ENCODE measurements around the gene SH3D21.

The SH3D21 gene

DNA sequence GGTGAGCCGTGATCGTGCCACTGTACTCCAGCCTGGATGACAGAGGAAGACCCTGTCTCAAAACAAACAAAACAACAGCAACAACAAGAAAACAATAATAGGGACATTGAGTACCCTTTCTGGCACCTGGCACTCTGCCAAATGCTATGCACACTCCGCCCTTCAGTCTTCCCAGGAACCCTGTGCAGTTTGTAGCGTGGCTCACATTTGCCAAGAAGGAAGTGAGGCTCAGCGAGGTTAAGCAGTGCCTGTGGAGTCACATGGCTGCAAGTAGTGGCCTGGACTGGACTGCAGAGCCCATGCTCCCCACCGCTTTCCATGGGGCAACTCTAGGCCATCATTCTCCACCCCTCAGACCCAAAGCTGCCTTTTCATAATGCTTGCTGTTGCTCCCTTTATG is 22.5 kb downstream of the SH3D21 start:
- DNase-seq (ENCODE audit: extremely low read depth in 1 of 2, low read depth in 1 of 2): no peak

DNA sequence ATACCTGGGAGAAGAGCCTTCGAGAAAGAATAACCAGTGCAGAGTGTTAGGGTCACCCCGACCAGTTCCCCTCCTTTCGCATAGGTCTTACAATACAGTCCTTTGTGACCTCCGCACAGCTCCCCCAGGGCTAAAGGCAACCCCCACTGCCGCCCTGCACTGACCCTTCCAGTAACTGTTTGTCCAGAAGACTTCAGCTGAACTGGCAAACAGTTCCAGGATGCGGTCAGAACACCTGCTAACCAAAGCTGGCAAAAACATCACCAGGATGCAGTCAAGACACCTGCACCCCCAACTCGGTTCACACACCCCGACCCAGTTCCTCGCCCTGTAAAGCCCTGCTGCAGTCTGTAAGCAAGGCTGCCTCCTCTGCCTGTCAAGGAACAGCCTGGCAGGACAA is 23.6 kb downstream of the SH3D21 start:
- no peak for DNase-seq (ENCODE audit: extremely low read depth in 1 of 2, low read depth in 1 of 2)

DNA sequence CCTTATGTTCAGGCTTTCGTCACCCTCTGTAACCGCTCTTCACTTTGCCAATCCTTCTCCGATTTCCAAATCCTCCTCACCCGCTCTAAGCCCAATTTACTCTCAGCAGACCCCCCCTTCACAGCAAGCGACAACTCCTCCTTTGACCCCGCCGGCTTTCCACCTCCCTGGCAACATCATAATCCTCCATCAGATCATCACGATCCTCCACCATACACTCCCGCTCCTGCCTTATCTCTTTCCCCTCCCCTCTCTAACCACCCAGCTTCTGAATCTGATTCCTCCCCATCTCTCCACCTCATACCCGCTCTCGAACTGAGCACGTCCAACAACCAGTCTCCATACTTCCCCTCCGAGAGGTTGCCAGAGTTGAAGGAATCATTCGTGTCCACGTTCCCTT is 24.8 kb downstream of the SH3D21 start:
- no peak for DNase-seq (ENCODE audit: extremely low read depth in 1 of 2, low read depth in 1 of 2)

DNA sequence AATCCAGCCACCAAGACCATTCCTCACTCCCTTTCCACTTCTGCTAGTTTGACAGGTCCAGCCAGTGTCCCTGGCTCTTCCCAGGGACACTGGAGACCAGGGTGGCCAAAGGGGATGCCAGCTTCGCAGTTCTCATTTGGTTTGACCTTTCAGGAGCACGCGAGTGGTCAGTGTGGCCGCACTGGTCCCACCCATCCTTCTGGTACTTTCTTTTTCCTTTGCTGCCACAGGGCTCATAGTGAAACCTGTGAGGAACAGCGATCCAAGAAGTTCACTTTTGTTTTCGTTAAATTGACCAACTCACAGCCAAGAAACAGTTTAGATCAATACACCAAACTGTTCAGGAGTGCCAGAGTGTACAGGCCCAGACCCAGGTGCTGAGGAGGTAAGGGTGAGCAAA is 31.7 kb downstream of the SH3D21 start:
- DNase-seq (ENCODE audit: extremely low read depth in 1 of 2, low read depth in 1 of 2): no peak

DNA sequence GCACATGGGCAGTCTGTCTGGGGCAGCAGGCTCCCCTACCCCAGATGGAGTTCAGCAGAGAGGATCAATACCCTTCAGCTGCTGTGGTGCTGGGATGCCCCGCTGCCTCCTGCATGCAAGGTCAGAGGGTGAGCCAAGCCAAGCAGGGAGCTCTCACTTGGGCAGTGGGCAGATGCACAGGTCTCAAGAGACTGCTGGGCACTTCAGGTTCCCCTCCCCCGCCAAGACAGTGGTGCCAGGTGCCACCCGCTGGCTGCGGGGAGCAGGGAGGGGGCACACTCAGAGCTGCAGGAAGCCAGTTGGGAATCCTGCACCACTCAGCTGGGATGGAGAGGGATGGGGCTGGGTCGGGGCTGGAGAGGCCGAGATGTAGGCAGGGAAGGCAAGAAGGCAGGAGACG is 33.0 kb downstream of the SH3D21 start:
- no peak for DNase-seq (ENCODE audit: extremely low read depth in 1 of 2, low read depth in 1 of 2)

DNA sequence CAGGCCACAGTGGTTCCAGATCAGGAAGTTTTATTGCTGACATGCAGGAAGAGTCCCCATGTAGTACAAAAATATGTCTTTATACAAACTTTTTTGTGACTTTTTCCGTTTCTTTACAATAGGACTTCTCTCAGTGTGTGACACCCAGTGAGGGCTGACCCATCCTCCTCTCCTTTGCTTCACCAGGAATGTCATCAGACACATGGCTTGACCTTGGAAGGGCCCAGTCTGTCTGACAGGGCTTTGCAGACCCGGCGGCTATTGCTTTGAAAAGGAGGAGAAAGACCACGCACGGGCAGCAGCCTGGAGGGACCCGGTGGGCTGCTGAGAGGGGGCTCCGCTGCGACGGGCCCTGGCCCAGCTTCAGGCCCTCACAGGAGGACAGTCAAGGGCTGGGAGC is 33.4 kb downstream of the SH3D21 start:
- no peak for DNase-seq (ENCODE audit: extremely low read depth in 1 of 2, low read depth in 1 of 2)

DNA sequence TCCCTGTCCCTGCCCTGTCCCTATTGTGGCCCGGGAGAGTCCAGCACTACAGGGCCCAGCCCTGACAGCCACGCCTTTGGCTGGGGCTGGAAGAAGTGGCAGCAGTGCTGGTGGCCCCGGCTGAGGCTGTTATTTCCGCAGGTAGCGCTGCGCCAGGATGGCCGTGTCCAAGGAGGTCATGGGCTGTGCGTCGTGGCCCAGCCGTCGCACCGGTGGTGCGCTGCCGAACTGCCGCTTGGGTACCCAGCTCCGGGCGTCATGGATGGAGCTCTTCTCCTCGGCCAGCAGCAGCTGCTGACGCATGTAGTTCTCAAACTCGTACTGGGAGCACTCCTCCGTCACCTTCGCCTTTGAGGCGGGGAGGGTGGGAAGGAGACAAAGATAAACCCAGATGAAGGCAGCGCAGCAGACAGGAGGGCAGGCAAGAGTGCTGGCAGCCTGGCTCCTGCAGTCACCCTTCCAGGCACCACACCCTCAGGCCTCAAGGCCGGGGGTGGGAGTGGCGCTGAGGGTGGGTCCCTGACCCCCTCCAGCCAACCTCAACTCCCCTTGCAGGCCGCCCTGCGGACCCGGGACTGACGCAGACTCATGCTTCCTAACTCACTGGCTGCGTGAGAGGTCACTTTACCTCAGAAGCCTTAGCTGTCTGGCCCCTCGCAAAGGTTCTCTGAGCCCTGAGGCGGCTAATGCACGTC is 35.6 kb downstream of the SH3D21 start:
- DNase-seq (ENCODE audit: extremely low read depth in 1 of 2, low read depth in 1 of 2): no peak

DNA sequence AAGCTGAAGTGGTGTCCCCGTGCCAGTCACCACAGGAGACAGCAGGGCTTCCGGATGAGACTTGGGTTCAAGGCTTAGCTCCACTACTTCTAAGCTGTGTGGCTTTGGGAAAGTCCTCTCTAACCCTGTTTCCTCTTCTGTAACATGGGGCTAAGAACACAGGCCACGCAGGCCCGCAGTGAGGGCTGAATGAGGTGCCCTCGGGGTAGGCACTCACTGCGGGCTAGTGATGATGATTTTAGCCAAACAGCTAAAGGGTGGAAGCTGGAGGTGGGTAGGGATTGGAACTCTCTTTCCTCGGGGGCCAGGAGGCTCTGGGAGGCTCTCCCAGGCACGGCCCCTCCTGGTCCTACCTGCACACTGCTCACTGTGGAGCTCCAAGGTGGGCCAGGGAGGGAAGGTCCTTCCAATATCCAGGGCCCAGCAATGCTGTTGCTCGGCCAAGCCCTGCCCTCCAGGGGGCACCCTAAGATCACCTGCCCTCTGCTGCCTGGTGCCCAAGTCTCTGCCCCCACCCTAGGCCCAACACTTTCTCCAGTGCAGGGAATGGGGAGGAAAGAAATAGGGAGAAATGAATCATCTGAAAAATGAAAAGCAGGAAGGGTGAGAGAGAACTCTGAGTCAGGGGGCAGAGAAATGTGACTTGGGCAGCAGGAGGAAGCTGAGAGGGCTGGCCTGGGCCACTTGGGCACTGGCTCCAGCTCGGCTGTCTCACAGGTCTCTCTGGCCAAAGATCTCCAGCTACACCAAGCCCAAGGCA is 36.4 kb downstream of the SH3D21 start:
- peak in 1 of 2 donors; percentile 45 for DNase-seq (ENCODE audit: extremely low read depth in 1 of 2, low read depth in 1 of 2)

DNA sequence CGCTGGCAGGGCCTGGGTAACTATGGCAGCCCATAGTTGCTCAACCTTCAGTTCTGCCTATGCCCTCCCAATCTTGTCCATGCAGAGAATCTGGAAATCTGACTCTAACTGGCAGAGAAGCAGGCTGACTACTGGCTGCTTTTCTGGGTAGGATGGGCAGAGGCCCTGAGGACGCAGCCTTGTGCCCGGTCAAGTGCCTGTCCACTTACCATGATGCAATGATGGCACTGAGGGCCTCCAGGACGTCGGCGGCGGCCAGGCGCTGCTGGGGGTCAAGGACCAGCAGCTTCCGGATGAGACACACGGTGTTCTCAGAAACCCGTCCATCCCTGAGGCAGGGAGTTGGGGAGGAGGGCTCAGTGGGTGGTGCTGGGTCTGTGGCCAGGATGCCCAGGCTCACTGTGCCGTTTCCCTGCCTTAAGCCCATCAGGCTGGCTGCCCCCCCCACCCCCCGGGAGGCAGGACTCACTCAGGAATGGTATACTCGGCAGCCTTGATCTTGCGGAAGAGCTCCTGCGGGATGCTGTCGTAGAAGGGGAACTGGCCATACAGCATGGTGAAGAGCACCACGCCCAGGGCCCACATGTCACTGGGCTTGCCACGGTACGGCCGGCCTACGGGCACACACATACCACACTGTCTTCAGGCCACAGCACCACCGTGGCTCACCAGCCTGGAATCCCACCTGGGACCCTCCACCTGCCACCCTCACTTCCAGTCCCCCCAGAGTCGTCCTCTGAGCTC is 37.7 kb downstream of the SH3D21 start:
- no peak for DNase-seq (ENCODE audit: extremely low read depth in 1 of 2, low read depth in 1 of 2)

DNA sequence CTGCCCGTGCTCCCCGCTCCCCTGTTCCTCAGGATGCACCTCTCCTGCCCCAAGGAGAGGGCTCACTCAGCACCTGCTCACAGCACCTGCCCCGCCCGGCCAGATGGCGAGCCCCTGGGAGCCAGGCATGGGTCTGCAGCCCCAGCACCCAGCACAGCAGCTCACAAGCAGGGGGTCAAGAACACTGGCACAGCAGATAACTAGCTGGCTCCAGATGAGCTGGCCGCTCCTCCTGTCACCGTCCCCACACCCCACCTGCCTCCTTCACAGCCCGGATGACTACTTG is 38.2 kb downstream of the SH3D21 start:
- DNase-seq (ENCODE audit: extremely low read depth in 1 of 2, low read depth in 1 of 2): no peak

DNA sequence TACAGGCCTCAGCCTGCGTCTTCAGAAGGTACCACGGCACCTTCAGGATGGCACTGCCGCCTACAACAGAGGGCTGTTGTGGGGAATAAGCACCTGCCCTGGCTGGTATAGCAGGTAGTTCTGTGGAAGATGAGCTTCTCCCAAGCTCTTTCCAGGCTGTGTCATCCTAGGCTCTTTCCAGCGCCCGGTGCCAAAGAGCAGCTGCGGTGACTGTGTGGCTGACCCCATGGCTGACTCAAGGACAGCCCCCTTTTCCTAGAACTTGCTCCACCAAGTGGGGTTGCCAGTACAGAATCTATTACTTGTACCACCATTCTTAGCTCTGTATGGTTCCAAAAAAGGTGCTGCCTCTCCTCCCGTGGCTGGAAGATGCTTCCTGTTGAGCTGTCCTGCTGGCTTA is 39.2 kb downstream of the SH3D21 start:
- DNase-seq (ENCODE audit: extremely low read depth in 1 of 2, low read depth in 1 of 2): no peak

DNA sequence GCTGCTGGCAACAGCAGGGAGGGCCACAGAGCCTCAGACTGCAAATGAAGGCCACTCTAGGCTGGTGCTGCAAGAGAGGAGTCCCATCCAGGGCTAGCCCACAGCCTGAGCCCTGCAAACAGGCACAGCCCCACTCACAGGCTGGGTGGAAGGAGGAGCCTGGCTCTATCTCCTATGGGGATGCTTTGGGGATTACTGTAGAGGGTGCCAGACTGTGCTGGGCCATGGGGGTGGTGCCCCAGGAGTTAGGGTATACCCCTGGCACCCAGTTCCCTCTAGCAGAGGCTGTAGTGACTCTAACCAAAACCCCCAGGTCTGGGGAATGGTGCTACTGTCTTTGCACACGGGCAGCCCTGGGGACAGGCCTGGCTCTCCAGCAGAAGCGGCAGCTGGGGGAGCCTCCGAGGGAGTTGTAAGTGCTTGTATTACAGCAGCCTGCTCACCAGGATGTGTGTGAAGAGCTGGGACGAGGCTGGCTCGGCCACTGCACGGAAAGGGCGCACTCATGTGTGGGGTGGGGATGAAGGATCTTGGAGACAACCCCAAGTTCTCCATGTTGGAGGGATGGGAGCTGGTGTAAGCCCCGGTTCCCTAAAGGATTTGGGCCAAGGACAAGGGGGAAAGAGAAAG is 40.7 kb downstream of the SH3D21 start:
- DNase-seq (ENCODE audit: extremely low read depth in 1 of 2, low read depth in 1 of 2): no peak

DNA sequence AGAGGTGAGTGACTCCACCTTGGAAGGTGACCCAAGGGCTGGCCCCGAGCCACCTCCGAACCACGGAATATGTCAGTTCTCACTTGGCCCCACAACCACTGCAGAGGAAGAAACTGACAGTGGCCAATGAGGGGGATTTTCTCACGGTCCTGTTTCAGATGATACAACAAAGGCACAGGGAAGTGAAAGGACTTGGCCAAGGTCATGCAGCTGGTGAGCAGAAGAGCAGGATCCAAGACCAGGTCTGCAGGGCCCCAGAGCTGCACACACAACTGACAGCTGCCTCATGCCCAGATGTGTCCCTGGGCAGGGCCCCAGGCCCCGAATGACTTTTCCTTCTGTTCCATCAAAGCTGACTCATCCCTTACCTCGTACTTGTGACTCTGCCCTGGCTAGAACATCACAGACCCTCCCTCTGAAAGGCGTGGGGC is 43.1 kb downstream of the SH3D21 start:
- no peak for DNase-seq (ENCODE audit: extremely low read depth in 1 of 2, low read depth in 1 of 2)

DNA sequence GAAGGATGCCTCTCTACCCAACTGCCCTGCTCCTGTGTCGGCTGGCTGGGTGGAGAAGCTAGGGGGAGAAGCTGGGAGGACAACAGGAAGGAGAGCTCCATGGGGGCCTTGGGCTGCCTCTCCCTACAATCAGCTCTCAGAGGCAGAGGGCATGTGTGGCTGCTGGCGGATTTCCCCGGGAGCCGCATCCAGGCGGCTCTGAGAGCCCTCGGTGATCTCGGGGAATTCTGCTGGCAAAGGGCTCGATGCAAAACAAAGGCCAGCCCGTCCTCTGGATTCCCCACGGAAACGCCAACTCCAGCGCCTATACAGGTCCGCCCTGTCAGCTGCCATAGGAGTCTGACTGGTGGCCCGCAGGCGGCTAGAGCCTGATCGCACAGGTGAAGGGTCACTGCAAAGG is 43.7 kb downstream of the SH3D21 start:
- DNase-seq (ENCODE audit: extremely low read depth in 1 of 2, low read depth in 1 of 2): no peak

DNA sequence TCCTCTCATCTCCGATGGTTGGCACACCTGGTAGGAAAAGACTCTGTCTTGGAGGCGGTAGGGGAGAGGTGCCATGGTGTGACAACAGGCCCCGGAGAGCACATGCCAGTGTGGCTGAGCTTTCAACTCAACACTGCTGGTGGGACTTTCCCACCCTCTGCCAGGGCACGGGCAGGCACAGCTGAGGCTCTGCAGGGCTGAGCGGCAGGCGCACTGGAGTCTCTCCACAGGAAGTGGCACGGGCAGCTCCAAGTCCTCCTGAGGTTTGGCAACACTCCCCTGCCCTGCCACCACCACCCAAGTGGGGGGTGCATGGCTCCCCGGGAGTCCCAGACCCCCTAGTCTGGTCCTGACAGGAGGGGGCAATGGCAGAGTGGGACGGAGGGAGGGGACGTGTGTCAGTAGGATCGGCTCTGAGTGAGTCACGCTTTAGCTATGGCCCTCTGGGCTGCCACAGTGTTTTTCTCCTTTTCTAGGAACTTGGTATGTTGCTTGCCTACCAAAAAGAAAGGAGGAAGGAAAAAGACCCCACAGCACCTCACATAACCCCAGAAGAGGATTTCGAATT is 44.6 kb downstream of the SH3D21 start:
- DNase-seq (ENCODE audit: extremely low read depth in 1 of 2, low read depth in 1 of 2): peak in 1 of 2 donors; percentile 17

DNA sequence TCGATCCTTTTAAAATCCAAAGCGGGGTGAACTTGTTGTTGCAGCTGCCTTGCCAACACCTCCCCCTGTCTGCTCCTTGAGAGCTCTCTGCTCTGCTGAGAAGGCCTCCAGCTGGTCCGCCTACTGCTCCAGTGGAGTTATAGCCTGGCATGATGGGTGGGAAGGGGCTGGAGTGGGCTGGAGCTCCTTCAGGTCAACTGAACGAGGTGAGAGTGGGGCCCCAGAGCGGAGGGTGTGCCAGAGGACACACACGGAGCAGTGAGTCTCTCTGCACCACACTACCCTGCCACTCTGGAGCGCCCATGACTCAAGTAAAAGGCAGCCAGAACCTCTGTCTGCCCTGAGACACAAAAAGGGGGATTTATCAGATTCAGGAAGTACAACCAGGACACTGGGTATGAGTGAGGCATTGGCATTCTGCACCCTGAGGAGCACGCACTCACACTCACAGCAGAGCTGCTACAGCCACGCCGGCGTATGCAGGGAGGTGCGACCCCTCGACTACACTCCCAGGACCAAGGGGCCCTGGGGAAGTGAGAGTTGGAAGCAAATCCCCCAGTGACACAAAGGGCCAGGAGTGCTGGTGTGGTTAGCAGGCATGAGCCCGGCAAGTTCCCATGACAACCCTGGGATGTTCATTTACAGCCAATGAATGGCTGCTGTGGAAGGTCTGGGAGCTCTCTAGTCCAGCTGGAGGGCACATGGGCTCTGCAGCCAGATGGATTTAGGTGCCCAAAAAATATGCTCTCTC is 45.2 kb downstream of the SH3D21 start:
- no peak for DNase-seq (ENCODE audit: extremely low read depth in 1 of 2, low read depth in 1 of 2)

DNA sequence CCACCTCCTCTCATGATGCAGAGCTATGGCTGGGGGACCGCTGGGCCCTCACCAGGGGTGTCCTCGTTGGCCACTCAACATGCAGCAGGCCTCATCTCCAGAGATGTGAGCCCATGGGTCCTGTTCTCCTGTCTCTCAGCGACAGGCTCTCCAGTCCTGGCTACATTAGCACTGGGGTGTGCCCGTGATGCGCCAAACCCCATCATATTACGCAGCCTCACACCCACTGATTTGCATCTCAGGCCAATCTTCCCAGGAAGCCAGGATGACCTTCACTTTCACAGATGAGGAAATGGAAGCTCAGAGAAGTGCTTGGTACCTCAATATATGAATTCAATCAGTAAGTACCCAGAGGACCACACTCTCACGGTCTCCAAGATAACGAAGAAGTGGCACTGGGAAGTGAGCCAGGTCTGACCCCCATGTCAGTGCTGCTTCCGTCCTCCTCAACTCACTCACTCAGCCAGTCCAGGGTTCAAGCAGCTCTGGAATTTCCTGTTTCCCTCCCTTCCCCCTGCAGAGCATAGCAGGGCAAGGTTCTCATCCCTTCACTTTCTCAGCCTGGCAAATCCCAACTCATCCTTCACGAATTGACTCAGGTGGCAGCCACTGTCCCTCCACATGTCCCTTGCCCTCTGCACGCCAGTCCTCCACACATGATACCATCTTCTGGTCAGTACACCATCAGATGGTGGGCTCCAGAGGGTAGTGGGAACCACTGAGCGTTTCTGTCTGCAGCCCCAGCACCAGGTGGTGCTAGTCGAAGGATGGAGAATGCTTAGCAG is 46.1 kb downstream of the SH3D21 start:
- no peak for DNase-seq (ENCODE audit: extremely low read depth in 1 of 2, low read depth in 1 of 2)

DNA sequence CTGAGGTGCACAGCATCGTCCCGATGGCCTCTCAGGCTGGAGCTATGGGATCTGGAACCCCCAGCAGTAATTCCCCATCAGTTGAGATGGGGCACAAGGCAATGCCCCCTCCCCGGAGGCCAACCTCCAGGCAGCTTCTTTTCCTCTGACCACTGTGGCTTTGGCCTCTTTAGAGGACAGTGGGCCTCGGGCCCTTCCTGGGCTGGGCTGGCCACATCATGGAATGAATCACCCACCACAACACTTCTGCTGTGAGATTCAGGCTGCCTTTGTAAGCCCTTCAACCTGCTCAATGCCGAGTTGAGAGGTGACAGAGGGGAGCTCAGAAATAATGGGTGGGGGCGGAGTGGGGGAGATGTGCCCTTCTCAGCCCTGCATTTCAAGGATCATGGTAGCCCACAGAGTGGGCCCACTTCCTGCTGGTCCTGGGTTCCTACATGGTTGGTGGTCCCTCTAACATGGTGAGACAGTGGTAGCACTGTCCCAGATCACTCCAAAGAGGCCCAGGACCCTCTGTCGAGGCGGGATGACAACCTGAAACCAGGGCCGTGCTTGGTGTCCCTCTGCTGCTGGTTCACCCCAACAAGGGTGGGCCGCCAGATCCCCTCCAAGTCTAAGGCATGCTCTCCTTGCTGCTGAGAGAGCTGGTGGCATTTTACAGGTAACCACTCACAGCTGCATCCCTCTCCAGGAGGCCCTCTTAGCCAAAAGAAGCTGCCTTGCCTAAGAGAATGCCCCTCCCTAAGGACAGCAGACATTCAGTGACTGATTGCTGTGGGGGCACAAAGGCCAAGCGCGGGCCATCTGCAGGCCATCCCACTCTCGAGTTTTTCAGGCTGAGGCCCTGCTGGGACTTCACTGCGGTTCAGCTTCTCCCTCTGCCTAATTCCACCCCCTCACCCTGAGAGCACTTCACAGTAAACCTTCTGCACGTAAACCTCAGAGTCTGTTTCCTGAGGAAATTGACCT is 47.0 kb downstream of the SH3D21 start:
- DNase-seq (ENCODE audit: extremely low read depth in 1 of 2, low read depth in 1 of 2): no peak

DNA sequence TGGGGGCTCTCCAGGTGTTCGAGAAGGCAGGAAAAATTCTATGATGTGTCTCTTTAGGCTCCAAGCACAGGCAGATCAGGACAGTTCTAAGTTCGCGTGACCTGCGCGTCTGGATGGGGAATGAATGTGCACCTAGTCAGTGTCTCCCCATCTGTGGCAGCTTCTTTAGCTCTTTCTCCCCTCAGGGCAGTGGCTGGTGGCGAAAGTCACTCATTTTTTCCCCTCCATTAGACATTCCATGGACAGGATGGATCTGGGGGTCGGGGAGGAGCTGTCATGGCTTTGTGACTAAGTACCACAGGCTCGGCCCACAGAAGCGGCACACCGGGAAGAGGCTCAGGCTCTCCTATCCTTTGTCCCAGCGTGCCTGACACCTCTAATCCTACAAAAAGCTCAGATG is 48.3 kb downstream of the SH3D21 start:
- no peak for DNase-seq (ENCODE audit: extremely low read depth in 1 of 2, low read depth in 1 of 2)

Measured in activated CD8-positive, alpha-beta memory T cell treated with anti-CD3 and anti-CD28 coated beads for 1 hour (primary cell).